ENCODE measurements around the gene GET4.

GET4 gene

DNA sequence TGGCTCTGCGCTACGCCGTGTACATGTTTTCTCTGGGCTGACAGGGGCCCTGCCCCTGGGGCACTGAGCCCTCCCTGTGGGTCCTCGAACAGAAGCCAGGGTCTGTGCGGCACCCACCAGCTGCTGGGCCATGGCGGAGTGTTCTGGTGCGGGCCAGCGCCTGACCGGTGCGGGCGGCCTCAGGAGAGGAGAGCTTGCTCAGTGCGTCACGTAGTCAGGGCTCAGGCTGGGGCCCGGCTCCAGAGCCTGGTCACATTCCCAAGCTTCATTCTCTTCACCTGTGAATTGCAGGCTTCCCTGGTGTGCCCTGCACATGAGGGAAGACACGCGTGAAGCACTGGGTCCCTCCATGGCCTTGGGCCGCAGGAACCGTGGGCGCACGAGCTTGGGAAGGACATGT is 15.5 kb downstream of the GET4 start:
- Histone ChIP-seq H3K9ac (ENCODE audit: low read depth in 1 of 2, low read length in 2 of 2) (no peak overlapping the region), H3K4me3 (ENCODE audit: low read length in 2 of 2) (no peak overlapping the region), H3K9me3 (ENCODE audit: control insufficient read depth in 2 of 2, low read length in 2 of 2) (no peaks in the 10 kb centered on the region), H3K4me1 (ENCODE audit: control insufficient read depth in 2 of 2, insufficient read depth in 2 of 2, low read length in 2 of 2) (no peaks in the 10 kb centered on the region), H3K27me3 (ENCODE audit: control insufficient read depth in 2 of 2, insufficient read depth in 2 of 2, low read length in 2 of 2) (no peaks in the 10 kb centered on the region), H3K36me3 (ENCODE audit: control insufficient read depth in 2 of 2, insufficient read depth in 2 of 2, low read length in 2 of 2) (peaks cover 77 to 86% of the 10 kb centered on the region in 2 donors), H3K27ac (ENCODE audit: low read depth in 2 of 2, low read length in 2 of 2) (no peak overlapping the region)

DNA sequence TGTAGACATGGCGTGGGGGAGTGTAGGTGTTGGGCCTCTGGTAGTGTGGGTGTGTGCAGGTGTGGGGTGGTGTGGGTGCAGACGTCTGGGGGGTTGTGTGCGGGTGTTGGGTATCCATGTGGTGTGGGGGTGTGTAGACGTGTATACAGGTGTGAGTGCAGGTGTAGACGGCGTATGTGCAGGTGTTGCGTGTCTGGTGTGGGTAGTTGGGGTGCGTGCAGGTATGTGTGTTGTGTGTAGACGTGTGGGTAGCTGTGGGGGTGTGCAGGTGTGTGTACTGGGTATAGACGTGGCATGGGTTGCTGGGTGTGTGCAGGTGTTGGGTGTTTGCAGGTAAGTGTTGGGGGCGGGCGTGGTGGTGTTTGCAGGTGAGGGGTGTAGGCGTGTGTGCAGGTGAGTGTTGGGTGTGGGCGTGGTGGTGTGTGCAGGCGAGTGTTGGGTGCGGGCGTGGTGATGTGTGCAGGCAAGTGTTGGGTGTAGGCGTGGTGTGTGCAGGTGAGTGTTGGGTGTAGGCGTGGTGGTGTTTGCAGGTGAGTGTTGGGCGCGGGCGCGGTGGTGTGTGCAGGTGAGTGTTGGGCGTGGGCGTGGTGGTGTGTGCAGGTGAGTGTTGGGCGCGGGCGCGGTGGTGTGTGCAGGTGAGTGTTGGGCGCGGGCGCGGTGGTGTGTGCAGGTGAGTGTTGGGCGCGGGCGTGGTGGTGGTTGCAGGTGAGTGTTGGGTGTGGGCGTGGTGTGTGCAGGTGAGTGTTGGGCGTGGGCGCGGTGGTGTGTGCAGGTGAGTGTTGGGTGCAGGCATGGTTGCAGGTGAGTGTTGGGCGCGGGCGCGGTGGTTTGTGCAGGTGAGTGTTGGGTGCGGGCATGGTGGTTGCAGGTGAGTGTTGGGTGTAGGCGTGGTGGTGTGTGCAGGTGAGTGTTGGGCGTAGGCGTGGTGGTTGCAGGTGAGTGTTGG is 16.6 kb downstream of the GET4 start:
- Histone ChIP-seq H3K36me3 (ENCODE audit: control insufficient read depth in 2 of 2, insufficient read depth in 2 of 2, low read length in 2 of 2) (peaks cover 77 to 83% of the 10 kb centered on the region in 2 donors), H3K9me3 (ENCODE audit: control insufficient read depth in 2 of 2, low read length in 2 of 2) (no peaks in the 10 kb centered on the region), H3K27ac (ENCODE audit: low read depth in 2 of 2, low read length in 2 of 2) (no peak overlapping the region), H3K4me1 (ENCODE audit: control insufficient read depth in 2 of 2, insufficient read depth in 2 of 2, low read length in 2 of 2) (no peaks in the 10 kb centered on the region), H3K9ac (ENCODE audit: low read depth in 1 of 2, low read length in 2 of 2) (no peak overlapping the region), H3K27me3 (ENCODE audit: control insufficient read depth in 2 of 2, insufficient read depth in 2 of 2, low read length in 2 of 2) (no peaks in the 10 kb centered on the region), H3K4me3 (ENCODE audit: low read length in 2 of 2) (no peak overlapping the region)

DNA sequence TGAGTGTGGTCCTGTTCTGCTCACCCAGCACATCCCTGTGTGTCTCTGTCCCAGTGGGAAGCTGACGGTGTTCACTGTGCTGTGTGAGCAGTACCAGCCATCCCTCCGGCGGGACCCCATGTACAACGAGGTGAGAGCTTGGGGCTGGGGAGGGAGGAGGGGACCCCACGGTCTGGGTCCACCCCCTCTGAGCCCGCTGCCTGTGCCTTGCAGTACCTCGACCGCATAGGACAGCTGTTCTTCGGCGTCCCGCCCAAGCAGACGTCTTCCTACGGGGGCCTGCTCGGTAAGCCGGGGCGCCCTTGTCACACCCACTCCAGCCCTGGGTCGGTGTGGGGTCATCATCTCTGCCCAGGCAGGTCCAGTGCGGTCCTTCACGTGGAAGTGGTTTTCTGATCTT is 17.3 kb downstream of the GET4 start:
- H3K9me3 ChIP-seq (ENCODE audit: control insufficient read depth in 2 of 2, low read length in 2 of 2) = no peaks in the 10 kb centered on the region
- H3K4me3 ChIP-seq (ENCODE audit: low read length in 2 of 2) = no peak overlapping the region
- peaks cover 75 to 77% of the 10 kb centered on the region in 2 donors for H3K36me3 ChIP-seq (ENCODE audit: control insufficient read depth in 2 of 2, insufficient read depth in 2 of 2, low read length in 2 of 2)
- H3K4me1 ChIP-seq (ENCODE audit: control insufficient read depth in 2 of 2, insufficient read depth in 2 of 2, low read length in 2 of 2) = no peaks in the 10 kb centered on the region
- no peak overlapping the region for H3K9ac ChIP-seq (ENCODE audit: low read depth in 1 of 2, low read length in 2 of 2)
- H3K27ac ChIP-seq (ENCODE audit: low read depth in 2 of 2, low read length in 2 of 2) = no peak overlapping the region
- no peaks in the 10 kb centered on the region for H3K27me3 ChIP-seq (ENCODE audit: control insufficient read depth in 2 of 2, insufficient read depth in 2 of 2, low read length in 2 of 2)

DNA sequence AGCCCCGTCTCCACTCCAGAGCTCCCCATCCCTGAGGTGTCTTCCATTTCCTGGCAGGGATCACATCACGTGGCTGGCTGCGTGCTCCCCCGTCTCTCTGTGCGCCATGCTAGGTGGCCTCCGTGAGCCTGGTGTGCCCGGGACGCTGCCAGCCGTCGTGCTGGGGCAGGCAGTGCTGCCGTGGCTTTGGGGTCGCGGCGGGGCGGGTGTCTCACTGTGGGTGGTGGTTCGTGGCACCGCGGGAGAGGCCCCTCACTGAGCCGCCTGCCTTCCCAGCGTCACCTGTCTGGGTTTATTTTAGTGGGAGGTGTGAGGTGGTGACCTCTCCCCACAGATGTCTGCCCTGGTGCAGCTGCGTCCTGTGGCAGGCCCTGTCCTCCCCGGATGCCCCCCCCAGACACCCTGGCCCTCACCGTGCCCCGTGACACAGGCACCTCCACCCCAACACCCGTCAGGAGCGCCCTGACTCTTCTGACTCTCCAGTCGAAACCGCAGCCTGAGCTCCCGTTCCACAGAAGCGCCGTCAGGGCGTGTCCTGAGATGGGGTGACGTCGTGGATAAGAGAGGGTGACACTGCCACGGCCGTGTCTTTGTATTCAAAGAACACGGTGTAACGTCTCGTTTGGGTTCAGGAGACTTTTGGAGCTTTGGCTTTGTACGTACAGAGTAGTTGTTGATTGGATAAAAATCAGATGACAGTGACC is 18.0 kb downstream of the GET4 start:
- peaks cover 75 to 81% of the 10 kb centered on the region in 2 donors for H3K36me3 ChIP-seq (ENCODE audit: control insufficient read depth in 2 of 2, insufficient read depth in 2 of 2, low read length in 2 of 2)
- H3K4me3 ChIP-seq (ENCODE audit: low read length in 2 of 2) = no peak overlapping the region
- no peak overlapping the region for H3K27ac ChIP-seq (ENCODE audit: low read depth in 2 of 2, low read length in 2 of 2)
- H3K9ac ChIP-seq (ENCODE audit: low read depth in 1 of 2, low read length in 2 of 2) = no peak overlapping the region
- H3K27me3 ChIP-seq (ENCODE audit: control insufficient read depth in 2 of 2, insufficient read depth in 2 of 2, low read length in 2 of 2) = no peaks in the 10 kb centered on the region
- no peaks in the 10 kb centered on the region for H3K4me1 ChIP-seq (ENCODE audit: control insufficient read depth in 2 of 2, insufficient read depth in 2 of 2, low read length in 2 of 2)
- H3K9me3 ChIP-seq (ENCODE audit: control insufficient read depth in 2 of 2, low read length in 2 of 2) = no peaks in the 10 kb centered on the region

DNA sequence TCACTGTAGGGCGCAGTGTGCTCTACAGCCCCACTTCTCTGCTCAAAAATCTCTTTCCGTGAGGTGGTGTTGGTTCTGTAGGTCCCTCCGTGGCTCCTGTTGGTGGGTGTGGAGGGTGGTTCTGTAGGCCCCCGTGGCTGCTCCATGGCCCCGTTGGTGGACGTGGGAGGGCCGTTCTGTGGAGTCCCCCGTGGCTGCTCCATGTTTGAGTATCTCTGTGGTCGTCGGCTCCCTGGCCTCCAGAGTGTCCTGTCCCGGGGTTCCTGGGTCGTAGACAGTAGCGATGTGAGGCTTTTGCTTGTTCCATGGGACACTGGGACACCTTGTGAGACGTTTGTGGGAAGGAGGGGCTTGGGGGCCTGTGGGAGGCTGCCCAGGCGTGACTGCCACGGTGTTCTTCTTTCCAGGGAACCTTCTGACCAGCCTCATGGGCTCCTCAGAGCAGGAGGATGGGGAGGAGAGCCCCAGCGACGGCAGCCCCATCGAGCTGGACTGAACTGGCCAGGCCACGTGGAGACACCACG is 18.6 kb downstream of the GET4 start:
- no peaks in the 10 kb centered on the region for H3K9me3 ChIP-seq (ENCODE audit: control insufficient read depth in 2 of 2, low read length in 2 of 2)
- H3K36me3 ChIP-seq (ENCODE audit: control insufficient read depth in 2 of 2, insufficient read depth in 2 of 2, low read length in 2 of 2) = peaks cover 76 to 88% of the 10 kb centered on the region in 2 donors
- no peaks in the 10 kb centered on the region for H3K4me1 ChIP-seq (ENCODE audit: control insufficient read depth in 2 of 2, insufficient read depth in 2 of 2, low read length in 2 of 2)
- H3K27me3 ChIP-seq (ENCODE audit: control insufficient read depth in 2 of 2, insufficient read depth in 2 of 2, low read length in 2 of 2) = no peaks in the 10 kb centered on the region
- no peak overlapping the region for H3K27ac ChIP-seq (ENCODE audit: low read depth in 2 of 2, low read length in 2 of 2)
- no peak overlapping the region for H3K4me3 ChIP-seq (ENCODE audit: low read length in 2 of 2)
- no peak overlapping the region for H3K9ac ChIP-seq (ENCODE audit: low read depth in 1 of 2, low read length in 2 of 2)

DNA sequence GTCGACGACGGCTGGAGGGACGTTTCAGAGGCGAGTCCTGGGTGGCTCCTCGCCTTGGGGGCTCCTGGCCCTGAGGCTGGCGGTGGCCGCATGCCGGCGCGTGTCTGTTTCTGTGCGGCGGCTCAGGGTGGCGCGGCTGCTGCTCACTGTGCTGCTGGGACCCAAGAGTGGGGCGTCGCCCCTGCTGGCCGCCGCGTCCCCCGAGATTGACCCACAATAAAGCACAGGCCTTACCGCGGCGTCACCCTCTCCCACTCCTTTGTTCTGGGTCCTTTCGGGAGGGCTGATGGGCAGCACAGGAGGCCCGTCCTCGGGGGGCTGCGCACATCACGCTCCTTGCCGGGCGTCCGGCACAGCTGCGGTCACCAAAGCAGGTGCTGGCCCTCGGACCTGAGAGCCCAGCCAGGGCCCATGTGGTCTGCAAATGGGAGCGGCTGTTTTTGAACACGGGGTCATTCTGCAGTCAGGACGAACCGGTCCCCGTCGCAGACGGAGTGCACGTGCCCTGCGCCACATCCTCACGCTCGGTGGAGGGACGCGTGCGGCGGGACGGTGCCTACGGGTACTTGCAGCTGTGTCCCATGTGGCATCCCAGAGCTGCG is 19.2 kb downstream of the GET4 start:
- no peak overlapping the region for H3K9ac ChIP-seq (ENCODE audit: low read depth in 1 of 2, low read length in 2 of 2)
- peaks cover 73 to 89% of the 10 kb centered on the region in 2 donors for H3K36me3 ChIP-seq (ENCODE audit: control insufficient read depth in 2 of 2, insufficient read depth in 2 of 2, low read length in 2 of 2)
- H3K9me3 ChIP-seq (ENCODE audit: control insufficient read depth in 2 of 2, low read length in 2 of 2) = no peaks in the 10 kb centered on the region
- H3K27ac ChIP-seq (ENCODE audit: low read depth in 2 of 2, low read length in 2 of 2) = no peak overlapping the region
- no peaks in the 10 kb centered on the region for H3K27me3 ChIP-seq (ENCODE audit: control insufficient read depth in 2 of 2, insufficient read depth in 2 of 2, low read length in 2 of 2)
- no peaks in the 10 kb centered on the region for H3K4me1 ChIP-seq (ENCODE audit: control insufficient read depth in 2 of 2, insufficient read depth in 2 of 2, low read length in 2 of 2)
- H3K4me3 ChIP-seq (ENCODE audit: low read length in 2 of 2) = no peak overlapping the region

DNA sequence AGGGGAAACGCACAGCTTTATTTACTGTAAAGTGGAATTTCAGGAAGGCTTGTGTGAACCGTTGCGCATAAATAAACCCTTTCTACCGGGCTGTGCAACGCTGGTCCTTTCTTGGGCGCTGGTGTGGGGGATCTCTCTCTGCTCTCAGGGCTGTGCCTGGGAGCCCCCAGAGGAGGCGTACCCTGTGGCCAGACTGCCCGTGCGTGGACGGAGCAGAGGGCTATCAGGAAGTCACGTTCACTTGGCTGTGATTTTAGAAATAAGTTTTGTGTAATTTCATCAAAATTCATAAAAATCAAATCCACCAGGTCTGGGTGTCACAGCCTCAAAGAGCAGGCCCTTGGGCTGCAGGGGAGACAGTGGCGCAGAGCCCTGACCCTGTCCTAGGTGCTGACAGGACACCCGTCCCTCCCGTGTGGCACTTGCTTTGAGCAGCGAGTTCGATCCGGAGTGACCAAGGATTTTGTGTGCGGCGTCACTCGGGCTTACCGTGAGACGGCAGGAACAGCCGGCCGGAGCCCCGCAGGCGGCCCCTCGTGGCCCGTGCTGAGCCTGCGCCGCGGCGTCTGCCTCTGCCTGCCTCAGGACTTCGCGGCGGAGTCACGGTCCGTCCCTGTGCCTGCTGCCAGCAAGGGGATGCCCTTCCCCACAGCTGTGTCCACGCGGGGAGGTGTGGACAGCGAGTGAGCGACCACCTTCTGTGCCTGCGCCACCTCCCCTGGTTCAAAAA is 20.2 kb downstream of the GET4 start:
- no peaks in the 10 kb centered on the region for H3K27me3 ChIP-seq (ENCODE audit: control insufficient read depth in 2 of 2, insufficient read depth in 2 of 2, low read length in 2 of 2)
- no peak overlapping the region for H3K27ac ChIP-seq (ENCODE audit: low read depth in 2 of 2, low read length in 2 of 2)
- H3K9ac ChIP-seq (ENCODE audit: low read depth in 1 of 2, low read length in 2 of 2) = no peak overlapping the region
- H3K9me3 ChIP-seq (ENCODE audit: control insufficient read depth in 2 of 2, low read length in 2 of 2) = no peaks in the 10 kb centered on the region
- peaks cover 6 to 8% of the 10 kb centered on the region in 2 donors for H3K4me1 ChIP-seq (ENCODE audit: control insufficient read depth in 2 of 2, insufficient read depth in 2 of 2, low read length in 2 of 2)
- H3K36me3 ChIP-seq (ENCODE audit: control insufficient read depth in 2 of 2, insufficient read depth in 2 of 2, low read length in 2 of 2) = peaks cover 64 to 79% of the 10 kb centered on the region in 2 donors
- no peak overlapping the region for H3K4me3 ChIP-seq (ENCODE audit: low read length in 2 of 2)

DNA sequence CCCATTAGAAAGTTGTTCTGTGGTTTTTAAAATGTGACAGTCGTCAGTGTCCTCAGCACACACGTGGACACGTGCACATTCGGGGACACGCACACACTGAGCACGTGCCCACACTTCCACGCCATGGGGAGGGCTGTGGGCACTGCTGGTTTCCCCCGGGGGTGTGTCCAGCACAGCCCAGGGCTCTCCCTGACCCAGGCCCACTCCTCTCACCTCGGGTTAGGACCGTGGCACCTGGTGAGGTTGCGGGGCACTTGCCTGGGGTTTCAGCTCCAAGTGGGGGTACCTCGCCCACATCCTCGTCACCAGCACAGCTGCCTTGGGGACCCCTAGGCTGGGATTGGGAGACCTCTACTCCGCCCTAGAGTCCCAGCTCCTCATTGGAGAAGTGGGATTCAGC is 20.7 kb downstream of the GET4 start:
- no peak overlapping the region for H3K27ac ChIP-seq (ENCODE audit: low read depth in 2 of 2, low read length in 2 of 2)
- H3K27me3 ChIP-seq (ENCODE audit: control insufficient read depth in 2 of 2, insufficient read depth in 2 of 2, low read length in 2 of 2) = no peaks in the 10 kb centered on the region
- no peak overlapping the region for H3K9ac ChIP-seq (ENCODE audit: low read depth in 1 of 2, low read length in 2 of 2)
- peaks cover 58 to 73% of the 10 kb centered on the region in 2 donors for H3K36me3 ChIP-seq (ENCODE audit: control insufficient read depth in 2 of 2, insufficient read depth in 2 of 2, low read length in 2 of 2)
- no peak overlapping the region for H3K4me3 ChIP-seq (ENCODE audit: low read length in 2 of 2)
- H3K9me3 ChIP-seq (ENCODE audit: control insufficient read depth in 2 of 2, low read length in 2 of 2) = no peaks in the 10 kb centered on the region
- peaks cover 6 to 11% of the 10 kb centered on the region in 2 donors for H3K4me1 ChIP-seq (ENCODE audit: control insufficient read depth in 2 of 2, insufficient read depth in 2 of 2, low read length in 2 of 2)

DNA sequence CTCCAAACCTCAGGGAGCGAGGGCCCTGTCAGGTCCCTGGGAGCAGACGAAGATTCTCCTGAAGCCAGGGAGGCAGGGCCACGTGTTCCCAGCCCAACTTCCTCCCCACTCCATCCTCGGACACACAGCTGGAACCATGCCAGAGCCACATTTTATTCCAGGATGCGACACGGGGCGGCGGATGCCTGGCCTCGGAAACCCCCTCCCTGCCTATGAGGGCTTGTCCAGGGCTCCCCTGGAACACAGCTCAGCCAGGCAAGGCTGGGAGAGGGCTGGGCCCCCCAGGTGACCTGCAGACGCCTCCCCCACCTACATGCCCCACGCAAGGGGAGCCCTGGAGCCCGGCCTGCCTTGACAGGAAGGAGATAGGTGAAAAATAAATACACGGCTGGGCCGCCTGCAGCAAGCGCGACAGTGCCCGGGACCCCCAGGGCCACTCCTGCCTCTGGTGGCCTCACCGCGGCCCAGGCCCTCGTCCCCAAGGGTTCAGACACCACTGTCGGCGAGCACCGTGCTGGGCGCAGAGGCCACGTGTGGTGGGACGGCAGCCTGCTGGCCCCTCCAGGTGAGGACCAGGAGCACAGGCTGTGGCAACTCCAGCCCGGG is 21.5 kb downstream of the GET4 start:
- H3K36me3 ChIP-seq (ENCODE audit: control insufficient read depth in 2 of 2, insufficient read depth in 2 of 2, low read length in 2 of 2) = peaks cover 52 to 69% of the 10 kb centered on the region in 2 donors
- no peaks in the 10 kb centered on the region for H3K9me3 ChIP-seq (ENCODE audit: control insufficient read depth in 2 of 2, low read length in 2 of 2)
- no peak overlapping the region for H3K4me3 ChIP-seq (ENCODE audit: low read length in 2 of 2)
- H3K27me3 ChIP-seq (ENCODE audit: control insufficient read depth in 2 of 2, insufficient read depth in 2 of 2, low read length in 2 of 2) = no peaks in the 10 kb centered on the region
- no peak overlapping the region for H3K9ac ChIP-seq (ENCODE audit: low read depth in 1 of 2, low read length in 2 of 2)
- peaks cover 6 to 11% of the 10 kb centered on the region in 2 donors for H3K4me1 ChIP-seq (ENCODE audit: control insufficient read depth in 2 of 2, insufficient read depth in 2 of 2, low read length in 2 of 2)
- H3K27ac ChIP-seq (ENCODE audit: low read depth in 2 of 2, low read length in 2 of 2) = no peak overlapping the region

Measured in mucosa of rectum (tissue), 2 donors.